Measurements from ENCODE around the gene DEXI. TPM values are rescaled to one million over a fixed set of nuclear protein-coding genes. Genes with fewer than 3 reads are reported as not detected.

The DEXI gene
- total RNA-seq, 1 donor = 40.2 TPM

- peak; percentile 91 for DNase-seq (ENCODE audit: low read depth)
- TF ChIP-seq CTCF (IDR thresholded peaks at IDR 0.05; ENCODE audit: insufficient read depth, low read depth, low read length) = no peak
Measured at GRCh38 chr16:10984509-10984908, 42.2 kb upstream of the DEXI start.

GRCh38 chr16:10983159-10983558 is 40.9 kb upstream of the DEXI start:
- no peak for TF ChIP-seq CTCF (IDR thresholded peaks at IDR 0.05; ENCODE audit: insufficient read depth, low read depth, low read length)
- H3K4me3 ChIP-seq (ENCODE audit: low read depth, low read length) = no peak overlapping the region
- no peak for DNase-seq (ENCODE audit: low read depth)

More at GRCh38 chr16:10984509-10984908, 42.2 kb upstream of the DEXI start:
- H3K4me3 ChIP-seq (ENCODE audit: low read depth, low read length) = no peak overlapping the region

- no peak overlapping the region for H3K4me3 ChIP-seq (ENCODE audit: low read depth, low read length)
- TF ChIP-seq CTCF (IDR thresholded peaks at IDR 0.05; ENCODE audit: insufficient read depth, low read depth, low read length) = no peak
- no peak for DNase-seq (ENCODE audit: low read depth)
Measured at GRCh38 chr16:10982465-10983150, 40.3 kb upstream of the DEXI start.

- peak; percentile 44 for TF ChIP-seq CTCF (IDR thresholded peaks at IDR 0.05; ENCODE audit: insufficient read depth, low read depth, low read length)
- DNase-seq (ENCODE audit: low read depth) = no peak
- H3K4me3 ChIP-seq (ENCODE audit: low read depth, low read length) = no peak overlapping the region
Measured at GRCh38 chr16:10981697-10982216, 39.5 kb upstream of the DEXI start.

- TF ChIP-seq CTCF (IDR thresholded peaks at IDR 0.05; ENCODE audit: insufficient read depth, low read depth, low read length) = no peak
- H3K4me3 ChIP-seq (ENCODE audit: low read depth, low read length) = no peak overlapping the region
- no peak for DNase-seq (ENCODE audit: low read depth)
Measured at GRCh38 chr16:10980813-10981212, 38.5 kb upstream of the DEXI start.

GRCh38 chr16:10979717-10980601 is 37.7 kb upstream of the DEXI start:
- TF ChIP-seq CTCF (IDR thresholded peaks at IDR 0.05; ENCODE audit: insufficient read depth, low read depth, low read length) = no peak
- DNase-seq (ENCODE audit: low read depth) = peak; percentile 47
- no peak overlapping the region for H3K4me3 ChIP-seq (ENCODE audit: low read depth, low read length)
